GM18873 (cell line): ENCODE data around the gene RPL7A.

Experiments
- ATAC-seq: cut with Tn5 transposase; IDR thresholded peaks from one replicate; pipeline ENCODE4 v1.9.1; 2021; ENCODE audit warnings: mild to moderate bottlenecking, moderate library complexity, moderate number of reproducible peaks; ENCODE audit not compliant: unreplicated experiment, low FRiP score

RPL7A gene

GRCh38 chr9:133346021-133346785 is 1.8 kb upstream of the RPL7A start:
- no peak for ATAC-seq

DNA sequence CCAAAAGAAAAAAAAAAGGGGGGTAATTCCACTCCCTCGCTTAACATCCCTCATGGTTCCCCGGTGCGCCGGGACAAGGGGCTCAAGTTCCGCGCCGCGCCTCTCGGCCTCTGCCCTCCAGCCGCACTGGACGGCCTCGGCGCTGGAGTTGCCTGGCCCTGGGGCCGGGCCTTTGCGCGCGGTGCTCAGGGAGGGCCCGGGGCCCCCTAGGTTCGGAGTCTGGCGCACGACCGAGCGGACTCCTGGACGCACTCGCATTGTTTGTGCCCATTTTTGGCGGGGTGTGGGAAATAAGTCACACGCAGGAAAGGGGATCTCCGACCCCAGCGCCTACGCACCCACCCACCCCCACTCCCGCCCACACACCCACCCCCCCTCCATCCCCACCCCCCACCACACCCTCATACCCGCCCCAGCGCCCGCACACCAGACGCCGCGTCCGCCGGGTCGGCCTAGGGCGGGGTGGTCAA is 468 bp upstream of the RPL7A start:
- peak; percentile 16 for ATAC-seq

DNA sequence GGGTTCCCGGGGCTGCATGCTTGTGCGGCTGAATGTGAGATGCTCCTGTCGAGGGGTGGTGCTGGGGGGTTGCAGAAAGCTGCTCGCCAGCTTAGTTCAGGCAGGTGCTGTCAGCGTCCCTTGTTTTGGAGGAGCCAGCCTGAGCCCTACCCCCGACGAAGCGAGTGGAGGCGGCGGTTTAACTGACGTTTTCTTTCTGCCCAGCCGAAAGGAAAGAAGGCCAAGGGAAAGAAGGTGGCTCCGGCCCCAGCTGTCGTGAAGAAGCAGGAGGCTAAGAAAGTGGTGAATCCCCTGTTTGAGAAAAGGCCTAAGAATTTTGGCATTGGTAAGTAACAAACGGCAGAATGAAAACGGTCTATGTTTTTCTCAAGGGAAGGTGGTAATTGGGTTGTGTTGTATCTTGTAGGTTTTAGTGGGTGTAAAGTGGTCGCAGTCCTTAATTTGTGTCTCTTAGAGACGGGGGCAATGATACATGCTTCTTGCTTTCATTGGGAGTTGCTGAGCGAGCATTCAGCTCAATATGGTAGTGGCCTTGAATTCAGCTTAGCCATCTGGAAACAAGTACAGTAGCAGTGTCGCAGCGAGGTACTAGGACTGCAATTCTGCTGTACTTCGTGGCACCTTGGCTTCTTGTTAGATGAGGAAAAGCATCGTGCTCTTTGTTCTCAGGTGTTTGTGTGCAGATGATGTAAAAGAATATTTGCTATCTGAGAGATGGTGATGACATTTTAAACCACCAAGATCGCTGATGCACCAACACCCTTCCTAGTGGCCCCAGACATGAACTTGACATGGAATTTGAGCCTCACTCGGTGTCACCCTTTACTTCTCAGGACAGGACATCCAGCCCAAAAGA is 928 bp downstream of the RPL7A start:
- ATAC-seq = no peak

DNA sequence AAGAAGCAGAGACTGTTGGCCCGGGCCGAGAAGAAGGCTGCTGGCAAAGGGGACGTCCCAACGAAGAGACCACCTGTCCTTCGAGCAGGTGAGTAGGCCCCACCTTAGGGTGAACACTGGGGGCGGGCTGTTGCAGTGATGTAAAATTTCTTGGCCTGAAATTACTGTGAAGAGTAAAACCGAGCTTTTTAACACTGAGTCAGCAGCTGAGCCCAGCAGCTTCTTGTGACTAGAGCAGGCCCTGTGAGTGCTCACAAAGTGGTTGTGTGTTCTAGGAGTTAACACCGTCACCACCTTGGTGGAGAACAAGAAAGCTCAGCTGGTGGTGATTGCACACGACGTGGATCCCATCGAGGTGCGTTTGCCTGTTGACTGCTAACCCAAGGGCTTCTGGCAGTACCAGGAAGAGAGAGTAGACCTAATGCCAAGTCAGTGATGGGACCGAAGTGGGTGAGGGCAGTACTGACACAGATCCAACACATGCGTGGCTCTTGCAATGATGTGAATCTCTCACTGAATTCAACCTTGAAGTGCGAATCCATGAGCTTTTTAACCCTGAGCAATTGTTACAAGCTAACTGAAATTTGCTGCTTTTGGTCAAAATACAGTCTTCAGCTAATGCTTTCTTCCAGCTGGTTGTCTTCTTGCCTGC is 2.1 kb downstream of the RPL7A start:
- ATAC-seq = no peak

- ATAC-seq = no peak
Observed at GRCh38 chr9:133351526-133351907, 3.5 kb downstream of the RPL7A start.

DNA sequence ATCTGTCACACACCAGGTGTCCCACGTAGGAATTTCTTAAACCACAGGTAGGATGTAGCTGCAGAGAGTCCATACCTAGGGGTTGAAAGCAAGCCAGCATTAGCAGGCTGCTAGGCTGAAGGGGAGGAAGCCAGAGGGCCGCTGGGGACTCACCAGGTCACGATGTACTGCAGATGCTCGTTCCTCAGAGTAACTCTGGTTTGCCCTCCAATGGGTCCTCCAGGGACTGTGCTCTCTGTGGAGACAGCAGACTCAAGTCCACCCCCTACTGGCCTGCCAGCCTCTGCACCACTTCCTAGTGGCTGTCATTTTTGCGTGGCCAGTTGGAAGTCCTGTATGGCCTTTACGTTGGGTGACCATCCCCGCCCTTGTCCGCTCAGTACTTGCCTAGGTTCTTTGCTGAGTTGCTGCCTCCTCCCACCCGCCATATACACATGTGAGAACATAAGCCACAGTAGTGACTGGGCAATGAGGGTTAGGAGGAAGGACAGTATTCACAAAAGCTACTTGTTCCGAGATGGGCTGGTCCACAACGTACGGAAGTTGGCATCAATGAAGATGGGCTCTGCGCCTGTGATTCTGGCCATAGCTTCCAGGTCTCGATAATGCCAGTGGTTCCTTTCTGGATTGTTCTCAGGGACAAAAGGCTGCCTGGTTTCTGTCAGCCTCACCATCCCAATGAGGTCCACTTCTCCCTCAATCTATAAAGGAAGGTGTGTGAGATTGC is 4.1 kb downstream of the RPL7A start:
- no peak for ATAC-seq

- no peak for ATAC-seq
Observed at GRCh38 chr9:133352635-133353340, 4.8 kb downstream of the RPL7A start.

- no peak for ATAC-seq
Observed at GRCh38 chr9:133353548-133353947, 5.5 kb downstream of the RPL7A start.

DNA sequence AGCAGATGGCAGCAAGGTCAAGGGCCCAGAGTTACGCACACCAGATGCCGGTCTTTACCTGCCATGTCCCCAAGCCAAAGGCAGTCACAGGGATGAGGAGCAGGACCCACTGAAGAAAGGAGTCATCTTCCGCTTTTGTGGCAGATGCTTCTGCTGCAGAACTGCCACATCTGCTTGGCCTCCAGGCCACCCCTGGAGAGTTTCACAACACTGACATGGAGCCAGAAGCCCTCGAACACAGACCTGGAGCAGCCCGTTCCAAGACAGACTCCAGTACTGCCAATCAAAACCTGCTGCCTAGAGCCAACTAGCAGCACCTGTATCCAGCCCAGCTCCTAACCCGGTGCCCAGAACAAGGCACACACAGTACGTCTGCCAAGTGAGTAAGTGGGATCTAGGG is 6.7 kb downstream of the RPL7A start:
- ATAC-seq = no peak

- ATAC-seq = no peak
Observed at GRCh38 chr9:133355881-133356357, 7.9 kb downstream of the RPL7A start.

- no peak for ATAC-seq
Observed at GRCh38 chr9:133356391-133357091, 8.5 kb downstream of the RPL7A start, which contains the start of the genes SURF1 and SURF2. TSS of gene SURF1 (minus strand) at chr9:133356487. CDS start at chr9:133356453, 34 bp downstream. TSS of gene SURF2 (plus strand) at chr9:133356550. CDS start at chr9:133356593, 43 bp downstream.

DNA sequence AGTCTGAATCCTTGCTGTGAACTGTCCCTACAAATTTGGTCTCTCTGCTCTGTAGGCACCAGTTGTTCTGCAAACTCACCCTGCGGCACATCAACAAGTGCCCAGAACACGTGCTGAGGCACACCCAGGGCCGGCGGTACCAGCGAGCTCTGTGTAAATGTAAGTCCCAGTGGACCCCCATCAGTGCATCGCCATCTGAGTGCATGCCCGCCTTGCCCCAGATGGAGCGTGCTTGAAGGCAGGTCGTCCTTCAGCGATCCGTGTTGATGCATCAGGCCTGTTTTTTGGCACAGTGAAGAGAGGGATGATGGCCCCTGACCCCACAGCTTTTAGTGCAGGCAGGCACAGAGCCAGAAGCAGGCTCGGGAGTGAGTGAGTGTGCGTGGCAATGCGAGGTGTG is 9.6 kb downstream of the RPL7A start:
- ATAC-seq = no peak

DNA sequence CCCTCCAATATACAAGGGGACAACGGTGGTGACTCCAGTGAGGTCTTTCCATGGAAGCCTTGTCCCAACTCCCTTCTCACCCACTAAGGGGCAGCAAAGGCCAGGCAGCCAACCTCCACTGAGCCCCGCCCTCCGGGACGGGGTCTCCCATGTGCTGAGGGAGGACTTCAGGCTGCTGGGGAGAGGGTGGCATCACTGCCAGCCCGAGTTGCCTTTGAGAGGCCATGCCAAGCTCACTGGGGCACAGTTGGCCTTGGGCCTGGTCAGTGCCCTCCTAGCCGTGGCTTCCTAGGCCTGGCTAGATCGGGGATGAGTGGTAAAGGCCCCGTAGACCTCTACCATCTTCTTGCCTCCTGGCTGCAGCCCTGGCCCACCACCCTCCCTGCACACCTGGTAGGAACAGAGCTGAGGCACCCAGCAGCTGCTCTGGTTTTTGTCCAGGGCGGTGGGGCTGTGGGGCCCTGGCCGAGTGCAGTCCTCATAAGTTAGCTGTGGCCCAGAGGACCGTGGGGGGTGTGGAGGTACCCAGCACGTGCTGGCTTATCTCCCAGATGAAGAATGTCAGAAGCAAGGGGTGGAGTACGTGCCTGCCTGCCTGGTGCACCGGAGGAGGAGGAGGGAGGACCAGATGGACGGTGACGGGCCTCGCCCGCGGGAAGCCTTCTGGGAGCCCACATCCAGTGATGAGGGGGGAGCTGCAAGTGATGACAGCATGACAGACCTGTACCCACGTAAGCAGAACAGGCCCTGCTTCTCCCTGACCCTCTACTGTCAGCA is 11.6 kb downstream of the RPL7A start:
- ATAC-seq = no peak

DNA sequence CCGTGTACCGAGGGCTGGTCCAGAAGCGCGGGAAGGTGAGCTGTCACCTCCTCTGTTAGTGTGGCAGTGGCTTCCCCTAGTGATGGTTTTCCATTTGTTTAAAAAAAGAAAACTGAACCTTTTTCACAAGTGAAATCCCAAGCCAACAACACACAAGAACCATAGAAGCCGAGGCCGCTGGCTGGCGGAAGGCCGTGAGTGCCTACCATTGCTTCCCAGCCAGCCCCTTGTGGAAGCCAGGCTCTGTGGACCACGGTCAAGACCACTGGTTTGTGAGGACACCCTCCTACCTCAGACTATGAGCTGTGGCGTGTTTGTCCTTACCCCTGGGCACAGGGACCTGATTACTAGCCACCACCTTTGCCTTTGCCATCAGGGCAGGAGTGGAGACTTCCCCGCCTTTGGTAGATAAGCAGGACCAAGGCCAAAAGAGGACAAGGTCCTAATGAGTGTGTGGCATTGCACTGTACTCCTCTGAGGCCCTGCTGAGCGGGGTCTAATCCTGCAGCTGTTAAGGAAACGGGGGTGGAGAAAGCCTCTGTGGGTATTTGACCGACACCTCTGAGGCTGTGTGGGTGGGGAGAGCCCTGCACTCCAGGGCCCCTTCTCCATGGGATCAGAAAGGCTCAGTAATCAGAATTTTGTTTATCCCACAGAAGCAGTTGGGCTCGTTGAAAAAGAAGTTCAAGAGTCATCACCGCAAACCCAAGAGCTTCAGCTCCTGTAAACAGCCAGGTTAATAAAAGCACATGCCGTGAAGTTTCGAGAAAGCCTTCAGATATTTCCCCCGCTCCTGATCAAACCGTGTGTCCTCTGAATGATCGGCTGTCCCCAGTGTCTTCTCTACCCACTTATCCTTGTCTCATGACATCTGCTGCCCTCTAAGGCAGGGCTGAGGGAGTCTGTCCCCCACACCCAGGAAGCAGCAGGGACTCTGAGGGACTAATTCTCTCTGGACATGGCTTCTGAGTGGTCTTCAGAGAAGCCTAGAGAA is 12.7 kb downstream of the RPL7A start:
- no peak for ATAC-seq

GRCh38 chr9:133361507-133362092 is 13.6 kb downstream of the RPL7A start:
- ATAC-seq = no peak

- ATAC-seq = no peak
Observed at GRCh38 chr9:133362359-133363044, 14.5 kb downstream of the RPL7A start.
